ENCODE results near the gene EFNA1.

DNA sequence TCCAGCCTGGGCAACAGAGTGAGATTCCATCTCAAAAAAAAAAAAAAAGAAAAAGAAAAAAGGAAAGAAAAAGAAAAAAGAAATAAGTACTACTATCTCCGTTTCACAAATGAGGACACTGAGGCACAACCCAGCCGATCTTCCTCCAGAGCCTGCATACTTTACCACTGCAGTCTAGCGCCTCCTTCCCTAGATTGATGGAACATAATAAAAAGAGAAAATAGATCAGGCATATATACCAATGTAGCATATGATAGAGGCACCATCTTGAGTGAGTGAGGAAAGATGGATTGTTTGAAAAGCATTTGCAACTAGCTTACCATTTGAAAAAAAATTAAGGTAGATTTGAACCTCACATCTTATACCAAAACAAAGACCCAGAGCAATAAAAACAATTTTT is 17.8 kb downstream of the EFNA1 start:
- TF ChIP-seq CREB1 (IDR thresholded peaks at IDR 0.05) (no peak), CREB1 (CRISPR knock-in tag; IDR thresholded peaks at IDR 0.05) (no peak), SP140L (CRISPR knock-in tag; IDR thresholded peaks at IDR 0.05; ENCODE audit: borderline replicate concordance) (no peak), POLR2A (IDR thresholded peaks at IDR 0.05; ENCODE audit: insufficient read depth in 1 of 2, low read depth in 2 of 2, low read length in 2 of 2) (no peak)
- TF ChIP-seq, protein P1, sequence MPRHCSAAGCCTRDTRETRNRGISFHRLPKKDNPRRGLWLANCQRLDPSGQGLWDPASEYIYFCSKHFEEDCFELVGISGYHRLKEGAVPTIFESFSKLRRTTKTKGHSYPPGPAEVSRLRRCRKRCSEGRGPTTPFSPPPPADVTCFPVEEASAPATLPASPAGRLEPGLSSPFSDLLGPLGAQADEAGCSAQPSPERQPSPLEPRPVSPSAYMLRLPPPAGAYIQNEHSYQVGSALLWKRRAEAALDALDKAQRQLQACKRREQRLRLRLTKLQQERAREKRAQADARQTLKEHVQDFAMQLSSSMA (CRISPR knock-in tag; IDR thresholded peaks at IDR 0.05): no peak
- TF ChIP-seq, protein P2, sequence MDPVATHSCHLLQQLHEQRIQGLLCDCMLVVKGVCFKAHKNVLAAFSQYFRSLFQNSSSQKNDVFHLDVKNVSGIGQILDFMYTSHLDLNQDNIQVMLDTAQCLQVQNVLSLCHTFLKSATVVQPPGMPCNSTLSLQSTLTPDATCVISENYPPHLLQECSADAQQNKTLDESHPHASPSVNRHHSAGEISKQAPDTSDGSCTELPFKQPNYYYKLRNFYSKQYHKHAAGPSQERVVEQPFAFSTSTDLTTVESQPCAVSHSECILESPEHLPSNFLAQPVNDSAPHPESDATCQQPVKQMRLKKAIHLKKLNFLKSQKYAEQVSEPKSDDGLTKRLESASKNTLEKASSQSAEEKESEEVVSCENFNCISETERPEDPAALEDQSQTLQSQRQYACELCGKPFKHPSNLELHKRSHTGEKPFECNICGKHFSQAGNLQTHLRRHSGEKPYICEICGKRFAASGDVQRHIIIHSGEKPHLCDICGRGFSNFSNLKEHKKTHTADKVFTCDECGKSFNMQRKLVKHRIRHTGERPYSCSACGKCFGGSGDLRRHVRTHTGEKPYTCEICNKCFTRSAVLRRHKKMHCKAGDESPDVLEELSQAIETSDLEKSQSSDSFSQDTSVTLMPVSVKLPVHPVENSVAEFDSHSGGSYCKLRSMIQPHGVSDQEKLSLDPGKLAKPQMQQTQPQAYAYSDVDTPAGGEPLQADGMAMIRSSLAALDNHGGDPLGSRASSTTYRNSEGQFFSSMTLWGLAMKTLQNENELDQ (CRISPR knock-in tag; IDR thresholded peaks at IDR 0.05; ENCODE audit: borderline replicate concordance): no peak

Measured in HepG2 (cell line).